ENCODE data around the gene UBALD2. TPM values are rescaled to one million over a fixed set of nuclear protein-coding genes. Genes with fewer than 3 reads are reported as not detected.
"Not testable (repeated sequence)": the region's sequence is repeated elsewhere in the genome, so short reads cannot be mapped to it uniquely, and the experiment has no call there.

The UBALD2 gene
- total RNA-seq, result 10 to 100 TPM; 77.1 to 90.1 TPM

DNA sequence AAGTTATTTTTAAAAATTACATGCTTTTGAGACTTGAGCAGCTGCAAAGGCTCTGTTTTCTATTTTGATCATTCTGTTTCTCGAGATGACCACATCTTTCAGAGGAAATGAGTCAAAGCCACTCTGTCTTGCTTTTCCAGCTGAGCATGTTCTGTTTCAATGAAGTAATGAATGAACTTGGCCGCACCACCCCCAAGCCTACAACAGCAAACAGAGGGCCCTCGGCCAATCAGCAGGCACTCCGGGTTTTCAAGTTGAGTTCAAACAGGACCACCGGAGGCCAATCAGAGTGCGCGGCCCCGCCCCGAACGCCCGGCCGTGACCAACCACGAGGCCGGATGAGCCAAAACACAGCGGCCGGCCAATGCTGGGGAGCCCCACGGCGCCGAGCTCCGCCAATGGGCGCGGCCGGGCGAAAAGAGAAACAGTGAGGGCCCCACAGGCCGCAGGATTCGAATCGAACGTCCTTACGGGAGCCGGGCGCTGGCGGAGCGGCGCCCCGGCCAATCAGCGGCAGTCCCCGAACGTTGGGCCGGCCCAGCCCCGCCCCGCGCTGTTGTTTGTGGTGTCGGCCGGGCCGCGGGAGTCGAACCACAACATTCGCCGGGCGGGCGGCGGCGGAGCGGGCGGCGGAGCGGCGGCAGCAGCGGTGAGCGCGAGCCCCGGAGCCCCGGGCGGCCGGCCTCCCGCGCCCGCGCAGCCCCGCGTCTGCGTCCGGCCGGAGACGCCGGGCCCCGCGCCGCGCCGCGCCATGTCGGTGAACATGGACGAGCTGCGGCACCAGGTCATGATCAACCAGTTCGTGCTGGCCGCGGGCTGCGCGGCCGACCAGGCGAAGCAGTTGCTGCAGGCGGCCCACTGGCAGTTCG lies at the start of gene UBALD2:
Gene UBALD2 (plus strand): TSS at position 594 of the 869 bp plus-strand sequence. CDS start 158 bp downstream, at position 752.
- intact Hi-C loops (cut with DNase I), result no loop called here
- peak within 1 kb of the TSS; percentile 85 to 94 for H3K9ac ChIP-seq (ENCODE audit: low read depth in 2 of 2, low read length in 2 of 2)
- no peaks in the 10 kb centered on the region for H3K9me3 ChIP-seq
- no peaks in the 10 kb centered on the region for H3K27me3 ChIP-seq
- H3K4me1 ChIP-seq, result peaks cover 43% of the 10 kb centered on the region
- H3K4me3 ChIP-seq, result peak within 1 kb of the TSS; percentile 93
- H3K36me3 ChIP-seq, result no peaks in the 10 kb centered on the region
- peak; percentile 99 for DNase-seq
- peak within 1 kb of the TSS; percentile 92 for H3K27ac ChIP-seq
- TF ChIP-seq, protein P1, sequence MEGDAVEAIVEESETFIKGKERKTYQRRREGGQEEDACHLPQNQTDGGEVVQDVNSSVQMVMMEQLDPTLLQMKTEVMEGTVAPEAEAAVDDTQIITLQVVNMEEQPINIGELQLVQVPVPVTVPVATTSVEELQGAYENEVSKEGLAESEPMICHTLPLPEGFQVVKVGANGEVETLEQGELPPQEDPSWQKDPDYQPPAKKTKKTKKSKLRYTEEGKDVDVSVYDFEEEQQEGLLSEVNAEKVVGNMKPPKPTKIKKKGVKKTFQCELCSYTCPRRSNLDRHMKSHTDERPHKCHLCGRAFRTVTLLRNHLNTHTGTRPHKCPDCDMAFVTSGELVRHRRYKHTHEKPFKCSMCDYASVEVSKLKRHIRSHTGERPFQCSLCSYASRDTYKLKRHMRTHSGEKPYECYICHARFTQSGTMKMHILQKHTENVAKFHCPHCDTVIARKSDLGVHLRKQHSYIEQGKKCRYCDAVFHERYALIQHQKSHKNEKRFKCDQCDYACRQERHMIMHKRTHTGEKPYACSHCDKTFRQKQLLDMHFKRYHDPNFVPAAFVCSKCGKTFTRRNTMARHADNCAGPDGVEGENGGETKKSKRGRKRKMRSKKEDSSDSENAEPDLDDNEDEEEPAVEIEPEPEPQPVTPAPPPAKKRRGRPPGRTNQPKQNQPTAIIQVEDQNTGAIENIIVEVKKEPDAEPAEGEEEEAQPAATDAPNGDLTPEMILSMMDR (IDR thresholded peaks at IDR 0.05), result no peak

DNA sequence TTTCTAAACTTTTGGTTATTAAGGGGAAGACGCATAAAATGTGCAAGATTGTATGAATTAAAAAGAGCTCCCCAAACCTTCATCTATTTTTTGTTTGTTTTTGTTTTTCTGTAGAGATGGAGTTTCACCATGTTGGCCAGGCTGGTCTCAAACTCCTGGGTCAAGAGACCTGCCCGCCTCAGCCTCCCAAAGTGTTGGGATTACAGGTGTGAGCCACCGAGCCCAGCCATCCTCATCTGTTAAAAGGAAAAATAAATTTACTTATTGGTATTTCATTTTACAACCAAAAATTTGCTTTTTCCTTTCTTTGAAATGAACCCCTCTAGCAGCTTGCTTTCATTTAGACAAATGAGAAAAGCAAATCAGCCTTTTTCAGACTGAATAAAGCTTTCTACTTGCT lies 48.1 kb upstream of the UBALD2 start:
- no peaks in the 10 kb centered on the region for H3K4me1 ChIP-seq
- H3K4me3 ChIP-seq, result no peak overlapping the region
- H3K27ac ChIP-seq, result no peak overlapping the region
- DNase-seq, result no peak
- H3K27me3 ChIP-seq, result no peaks in the 10 kb centered on the region
- TF ChIP-seq, protein P1 (IDR thresholded peaks at IDR 0.05), result no peak
- H3K9ac ChIP-seq (ENCODE audit: low read depth in 2 of 2, low read length in 2 of 2), result no peak overlapping the region
- intact Hi-C loops (cut with DNase I), result no loop called here
- H3K9me3 ChIP-seq, result no peaks in the 10 kb centered on the region
- no peaks in the 10 kb centered on the region for H3K36me3 ChIP-seq

DNA sequence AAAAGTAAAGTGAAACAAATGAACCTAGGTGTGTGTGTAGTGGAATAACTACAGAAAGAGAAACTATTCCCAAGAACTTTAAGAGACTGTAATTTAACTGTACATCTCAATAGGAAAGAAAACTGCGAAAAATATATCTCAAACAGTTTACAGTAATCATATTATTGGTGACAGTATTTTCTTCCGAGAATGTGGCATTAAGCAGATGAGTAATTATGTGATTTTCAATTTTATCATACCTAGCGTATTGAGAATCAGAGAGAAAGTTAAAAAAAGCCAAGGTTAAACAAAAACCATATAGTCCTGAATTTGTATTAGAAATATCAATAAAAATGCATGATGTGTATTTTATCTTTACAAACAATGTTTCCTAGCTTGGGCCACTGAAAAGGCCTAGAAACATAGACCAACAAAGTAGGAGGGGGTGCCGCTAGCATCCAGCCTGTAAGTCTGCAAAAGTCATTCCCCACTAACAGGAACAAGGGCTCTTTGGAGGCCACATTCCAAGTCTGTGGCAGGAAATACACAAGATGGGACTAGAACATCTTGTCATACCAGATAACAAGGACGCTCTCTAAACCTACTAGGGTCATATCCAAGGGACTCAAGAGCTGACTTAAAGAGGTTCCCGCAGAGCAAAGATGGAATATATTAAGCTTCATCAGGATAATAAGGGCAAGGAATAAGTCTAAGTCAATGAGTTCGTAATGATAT lies 45.3 kb upstream of the UBALD2 start:
- H3K9me3 ChIP-seq, result no peaks in the 10 kb centered on the region
- H3K4me3 ChIP-seq, result no peak overlapping the region
- TF ChIP-seq, protein P1 (IDR thresholded peaks at IDR 0.05), result no peak
- no peak for DNase-seq
- intact Hi-C loops (cut with DNase I), result no loop called here
- H3K4me1 ChIP-seq, result no peaks in the 10 kb centered on the region
- H3K36me3 ChIP-seq, result no peaks in the 10 kb centered on the region
- no peak overlapping the region for H3K27ac ChIP-seq
- no peaks in the 10 kb centered on the region for H3K27me3 ChIP-seq
- H3K9ac ChIP-seq (ENCODE audit: low read depth in 2 of 2, low read length in 2 of 2), result no peak overlapping the region

DNA sequence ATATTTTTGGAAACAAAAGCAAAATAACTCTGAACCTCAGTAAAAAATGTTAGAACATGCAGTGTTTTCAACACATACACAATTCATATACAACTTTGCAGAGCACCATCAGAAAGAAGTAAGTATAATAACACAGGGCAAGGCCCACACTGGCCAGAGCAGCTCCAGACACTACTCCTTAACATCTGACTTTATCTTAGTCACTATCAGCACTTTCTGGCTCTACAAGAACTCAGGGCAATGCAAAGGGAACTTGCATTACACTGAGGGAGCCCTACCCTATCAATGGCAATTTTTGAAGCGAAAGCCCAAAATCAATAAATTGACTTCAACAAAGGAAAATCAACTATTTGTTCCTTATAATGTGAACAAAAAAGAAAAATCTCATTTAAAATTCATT lies 41.3 kb upstream of the UBALD2 start:
- intact Hi-C loops (cut with DNase I), result no loop called here
- Histone ChIP-seq H3K9ac (ENCODE audit: low read depth in 2 of 2, low read length in 2 of 2) (no peak overlapping the region), H3K27ac (no peak overlapping the region), H3K9me3 (no peaks in the 10 kb centered on the region), H3K36me3 (no peaks in the 10 kb centered on the region), H3K4me1 (no peaks in the 10 kb centered on the region), H3K4me3 (no peak overlapping the region), H3K27me3 (no peaks in the 10 kb centered on the region)
- TF ChIP-seq, protein P1 (IDR thresholded peaks at IDR 0.05), result no peak
- no peak for DNase-seq

DNA sequence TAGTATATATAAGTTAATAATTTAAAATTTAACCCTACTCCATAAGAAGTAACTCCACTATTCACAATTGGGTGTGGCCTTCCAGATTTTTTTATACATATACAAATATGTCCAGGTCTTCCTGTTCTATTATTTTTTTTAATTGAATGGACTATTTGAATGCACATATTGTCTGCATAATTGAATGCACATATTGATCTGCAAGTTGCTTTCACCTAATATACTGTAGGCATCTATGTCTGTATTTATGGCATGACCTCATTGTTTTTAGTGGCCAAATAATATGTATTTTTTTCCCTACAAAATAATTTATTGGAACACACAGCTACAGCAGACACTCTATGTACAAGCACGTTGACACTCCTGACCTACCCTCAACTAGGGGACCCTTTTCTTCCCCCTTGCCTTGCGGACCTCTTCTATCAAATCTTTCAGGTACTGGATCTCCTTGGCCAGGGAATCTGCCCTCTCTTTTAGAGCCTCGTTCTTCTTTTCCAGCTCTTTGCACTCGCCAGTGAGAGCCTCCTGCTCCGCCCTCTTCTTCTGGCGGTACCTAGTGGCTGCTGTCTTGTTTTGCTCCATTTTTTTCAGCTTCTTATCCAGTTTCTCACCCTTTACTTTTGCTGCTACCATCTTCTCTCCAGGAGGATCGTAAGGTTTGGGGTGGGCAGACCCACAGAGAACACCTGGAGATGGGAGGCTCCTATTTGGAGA lies 39.6 kb upstream of the UBALD2 start:
- H3K4me3 ChIP-seq; H3K36me3 ChIP-seq; H3K27me3 ChIP-seq; DNase-seq; H3K4me1 ChIP-seq; H3K9me3 ChIP-seq; intact Hi-C loops (cut with DNase I); H3K9ac ChIP-seq (ENCODE audit: low read depth in 2 of 2, low read length in 2 of 2); H3K27ac ChIP-seq: not testable (repeated sequence)

DNA sequence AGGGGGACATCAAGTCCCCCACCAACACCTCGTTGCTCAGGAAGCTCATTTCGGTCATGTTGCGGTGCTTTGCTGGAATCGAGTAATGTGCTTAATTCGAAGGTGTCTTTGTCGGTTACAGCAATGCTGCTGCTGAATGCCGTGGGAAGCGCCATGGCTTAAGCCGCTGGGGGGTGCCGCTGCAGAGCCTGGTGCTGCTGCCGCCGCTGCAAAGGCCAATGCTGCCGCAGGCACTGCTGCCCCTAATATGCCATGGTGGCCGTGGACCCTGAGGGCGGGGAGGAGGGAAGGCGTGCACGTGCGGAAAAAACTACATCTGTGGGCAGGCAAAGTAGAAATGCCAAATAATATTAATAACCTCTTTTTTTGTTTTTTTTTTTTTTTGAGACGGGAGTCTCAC lies 38.4 kb upstream of the UBALD2 start:
- H3K27me3 ChIP-seq; DNase-seq; H3K9me3 ChIP-seq; intact Hi-C loops (cut with DNase I); H3K4me3 ChIP-seq; H3K27ac ChIP-seq; H3K4me1 ChIP-seq; H3K9ac ChIP-seq (ENCODE audit: low read depth in 2 of 2, low read length in 2 of 2); H3K36me3 ChIP-seq: not testable (repeated sequence)

Data from colonic mucosa (tissue), 4 donors.